A549 (cell line): ENCODE data around the gene CFAP161.

ENCODE experiments used
- CBX8 ChIP-seq: fragments of 200-600 bp; sonication (generic); IDR thresholded peaks from 2 replicates; pipeline ENCODE4 v1.6.1; 2016
- ESRRA ChIP-seq: fragments of 150-350 bp; IDR thresholded peaks from 2 replicates; pipeline ENCODE4 v1.6.1; 2014; ENCODE audit warnings: mild to moderate bottlenecking, low read length, borderline replicate concordance
- KDM1A ChIP-seq: fragments of 200-600 bp; sonication (generic); IDR thresholded peaks from 2 replicates; pipeline ENCODE4 v1.6.1; 2016; ENCODE audit warnings: low read depth, mild to moderate bottlenecking
- KDM5A ChIP-seq: fragments of 200-600 bp; sonication (generic); IDR thresholded peaks from 2 replicates; pipeline ENCODE4 v1.6.1; 2016; ENCODE audit warnings: antibody characterized with exemption, mild to moderate bottlenecking
- MAZ ChIP-seq: fragments of 150-350 bp; IDR thresholded peaks from 2 replicates; pipeline ENCODE4 v1.6.1; 2014; ENCODE audit warnings: antibody characterized with exemption, low read depth, low read length, borderline replicate concordance
- POLR2A ChIP-seq: IDR thresholded peaks from 2 replicates; pipeline ENCODE4 v1.6.1; 2012; ENCODE audit warnings: mild to moderate bottlenecking, low read length
- RAD21 ChIP-seq, 2 experiments: fragments of >200 bp in 1 of 2; sonication (Bioruptor Twin) in 1 of 2; formaldehyde crosslinking in 1 of 2; IDR thresholded peaks in 1 of 2; conservative IDR thresholded peaks in 1 of 2; 2 replicates in 1 of 2; 3 replicates in 1 of 2; pipeline ENCODE4 v1.6.1; 2012 to 2018; ENCODE audit warnings: inconsistent platforms in 1 of 2
- TP53 ChIP-seq: fragments of 250-450 bp; sonication (Bioruptor Pico); IDR thresholded peaks from 2 replicates; pipeline ENCODE4 v1.5.0; 2021; ENCODE audit warnings: mild to moderate bottlenecking, moderate library complexity
- ZFP36 ChIP-seq: fragments of 450-650 bp; IDR thresholded peaks from 2 replicates; pipeline ENCODE4 v1.6.1; 2014; ENCODE audit warnings: borderline replicate concordance; ENCODE audit not compliant: partially characterized antibody
- TF ChIP-seq, protein P1 (sequence below): fragments of 150-350 bp; IDR thresholded peaks from 2 replicates; pipeline ENCODE4 v1.6.1; 2014; ENCODE audit warnings: low read depth, mild to moderate bottlenecking, low read length
- TF ChIP-seq, protein P2 (sequence below): fragments of >200 bp; sonication (Bioruptor Twin); formaldehyde crosslinking; IDR thresholded peaks from 3 replicates; pipeline ENCODE4 v1.5.1; 2016
- TF ChIP-seq, protein P3 (sequence below): IDR thresholded peaks from 2 replicates; pipeline ENCODE4 v1.6.1; 2012

DNA sequence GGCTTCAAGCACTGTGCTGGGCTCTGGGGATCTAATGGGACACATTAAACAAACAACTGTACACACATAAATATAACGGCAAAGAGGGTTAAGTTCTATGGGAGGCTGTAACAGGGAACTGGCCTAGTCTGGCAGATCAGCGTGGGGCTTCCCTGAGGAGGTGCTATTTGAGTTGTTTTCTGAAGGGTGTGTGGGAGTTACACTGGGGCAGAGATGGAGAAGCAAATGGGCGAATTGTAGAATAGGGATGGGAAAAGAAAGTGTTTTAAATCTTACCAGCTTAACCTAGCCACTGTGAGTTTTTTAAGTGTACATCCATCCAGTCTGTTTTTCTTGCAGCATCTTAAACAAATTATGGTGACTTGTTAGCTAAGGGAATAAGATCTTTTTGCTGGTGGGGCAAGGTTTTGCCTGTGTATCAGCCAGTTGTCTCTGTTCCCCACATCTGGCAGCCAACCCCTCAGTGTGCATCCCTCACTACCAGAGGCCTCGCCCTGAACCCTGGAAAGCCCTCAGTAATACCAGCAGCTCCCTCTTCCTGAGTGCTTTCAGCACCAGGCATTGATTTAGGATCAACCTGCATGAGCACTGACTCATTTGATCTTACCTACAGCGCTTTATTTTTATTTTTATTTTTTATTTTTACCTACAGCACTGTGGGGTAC is 51.7 kb downstream of the CFAP161 start:
- TF ChIP-seq POLR2A (no peak), ZFP36 (no peak), RAD21 (conservative IDR thresholded peaks at IDR 0.05 in 1 of 2, IDR thresholded peaks at IDR 0.05 in 1 of 2) (no peak), ESRRA (no peak), KDM5A (no peak), CBX8 (no peak), KDM1A (no peak), MAZ (no peak), TP53 (CRISPR knock-in tag) (no peak)
- TF ChIP-seq, protein P1, sequence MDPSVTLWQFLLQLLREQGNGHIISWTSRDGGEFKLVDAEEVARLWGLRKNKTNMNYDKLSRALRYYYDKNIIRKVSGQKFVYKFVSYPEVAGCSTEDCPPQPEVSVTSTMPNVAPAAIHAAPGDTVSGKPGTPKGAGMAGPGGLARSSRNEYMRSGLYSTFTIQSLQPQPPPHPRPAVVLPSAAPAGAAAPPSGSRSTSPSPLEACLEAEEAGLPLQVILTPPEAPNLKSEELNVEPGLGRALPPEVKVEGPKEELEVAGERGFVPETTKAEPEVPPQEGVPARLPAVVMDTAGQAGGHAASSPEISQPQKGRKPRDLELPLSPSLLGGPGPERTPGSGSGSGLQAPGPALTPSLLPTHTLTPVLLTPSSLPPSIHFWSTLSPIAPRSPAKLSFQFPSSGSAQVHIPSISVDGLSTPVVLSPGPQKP, result no peak
- TF ChIP-seq, protein P2, sequence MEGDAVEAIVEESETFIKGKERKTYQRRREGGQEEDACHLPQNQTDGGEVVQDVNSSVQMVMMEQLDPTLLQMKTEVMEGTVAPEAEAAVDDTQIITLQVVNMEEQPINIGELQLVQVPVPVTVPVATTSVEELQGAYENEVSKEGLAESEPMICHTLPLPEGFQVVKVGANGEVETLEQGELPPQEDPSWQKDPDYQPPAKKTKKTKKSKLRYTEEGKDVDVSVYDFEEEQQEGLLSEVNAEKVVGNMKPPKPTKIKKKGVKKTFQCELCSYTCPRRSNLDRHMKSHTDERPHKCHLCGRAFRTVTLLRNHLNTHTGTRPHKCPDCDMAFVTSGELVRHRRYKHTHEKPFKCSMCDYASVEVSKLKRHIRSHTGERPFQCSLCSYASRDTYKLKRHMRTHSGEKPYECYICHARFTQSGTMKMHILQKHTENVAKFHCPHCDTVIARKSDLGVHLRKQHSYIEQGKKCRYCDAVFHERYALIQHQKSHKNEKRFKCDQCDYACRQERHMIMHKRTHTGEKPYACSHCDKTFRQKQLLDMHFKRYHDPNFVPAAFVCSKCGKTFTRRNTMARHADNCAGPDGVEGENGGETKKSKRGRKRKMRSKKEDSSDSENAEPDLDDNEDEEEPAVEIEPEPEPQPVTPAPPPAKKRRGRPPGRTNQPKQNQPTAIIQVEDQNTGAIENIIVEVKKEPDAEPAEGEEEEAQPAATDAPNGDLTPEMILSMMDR, result no peak
- TF ChIP-seq, protein P3, sequence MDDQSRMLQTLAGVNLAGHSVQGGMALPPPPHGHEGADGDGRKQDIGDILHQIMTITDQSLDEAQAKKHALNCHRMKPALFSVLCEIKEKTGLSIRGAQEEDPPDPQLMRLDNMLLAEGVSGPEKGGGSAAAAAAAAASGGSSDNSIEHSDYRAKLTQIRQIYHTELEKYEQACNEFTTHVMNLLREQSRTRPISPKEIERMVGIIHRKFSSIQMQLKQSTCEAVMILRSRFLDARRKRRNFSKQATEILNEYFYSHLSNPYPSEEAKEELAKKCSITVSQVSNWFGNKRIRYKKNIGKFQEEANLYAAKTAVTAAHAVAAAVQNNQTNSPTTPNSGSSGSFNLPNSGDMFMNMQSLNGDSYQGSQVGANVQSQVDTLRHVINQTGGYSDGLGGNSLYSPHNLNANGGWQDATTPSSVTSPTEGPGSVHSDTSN, result no peak
